GM21447 (cell line): ENCODE results near the gene ARSJ.

Experiments
- ATAC-seq: cut with Tn5 transposase; IDR thresholded peaks from one replicate; pipeline ENCODE4 v1.9.1; 2021; ENCODE audit not compliant: unreplicated experiment

The ARSJ gene

GRCh38 chr4:113905301-113905700, 74.1 kb downstream of the ARSJ start:
- no peak for ATAC-seq

DNA sequence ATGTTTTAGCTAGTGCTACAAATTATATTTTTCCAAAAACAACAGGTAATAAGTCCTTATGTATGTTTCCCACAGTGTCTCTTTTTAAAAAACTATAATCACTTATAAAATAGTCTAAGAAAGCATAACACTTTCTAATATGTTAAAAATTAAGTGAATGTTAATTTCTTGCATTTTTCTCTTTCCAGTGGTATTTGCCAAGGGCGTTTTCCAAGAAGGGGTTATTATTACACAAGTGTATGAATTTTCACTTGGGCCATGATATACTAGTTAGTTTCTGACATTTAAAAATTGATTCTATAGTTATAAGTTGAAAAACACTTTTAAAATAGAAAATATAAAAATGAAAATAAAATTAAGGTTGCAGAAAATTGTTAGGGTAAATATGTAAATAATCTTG, 74.6 kb downstream of the ARSJ start:
- no peak for ATAC-seq

DNA sequence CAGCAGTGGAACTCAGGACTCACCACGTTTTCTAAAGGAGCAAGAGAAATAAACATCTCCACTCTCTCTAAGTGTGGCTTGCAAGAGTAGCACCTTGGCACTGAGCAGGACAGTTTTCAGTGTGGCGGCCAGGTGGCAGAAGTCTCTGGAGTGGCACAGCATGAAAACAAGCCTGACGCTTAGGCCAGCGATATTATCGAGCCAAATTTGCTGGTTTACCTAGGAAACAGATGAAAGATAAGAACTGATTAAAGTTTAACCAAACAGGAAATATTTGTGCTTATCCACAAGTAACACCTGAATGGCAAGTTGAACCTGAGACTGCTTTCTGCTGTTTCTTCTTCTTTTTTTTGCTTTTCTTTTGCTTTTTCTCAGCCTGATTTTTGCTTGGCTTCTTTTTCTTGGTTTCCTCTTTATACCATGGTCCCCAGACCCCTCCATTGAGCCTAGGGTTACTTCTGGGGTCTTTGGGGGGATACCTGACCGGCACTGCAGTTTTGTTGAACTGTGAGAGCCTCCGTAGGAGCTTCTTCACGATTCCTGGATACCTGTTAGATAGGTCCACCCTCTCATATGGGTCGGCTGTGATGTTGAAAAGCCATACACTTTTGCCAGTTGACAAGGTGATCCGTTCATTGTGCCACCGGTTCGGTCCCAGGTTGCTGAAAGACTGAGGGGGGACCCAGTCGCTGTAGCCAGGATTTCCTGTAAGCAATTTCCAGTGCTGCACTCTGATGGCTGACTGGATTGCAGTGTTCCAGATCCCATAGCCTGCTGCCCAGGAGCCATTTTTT, 77.3 kb downstream of the ARSJ start:
- ATAC-seq: no peak

GRCh38 chr4:113899271-113900070, 80.0 kb downstream of the ARSJ start:
- peak; percentile 94 for ATAC-seq

DNA sequence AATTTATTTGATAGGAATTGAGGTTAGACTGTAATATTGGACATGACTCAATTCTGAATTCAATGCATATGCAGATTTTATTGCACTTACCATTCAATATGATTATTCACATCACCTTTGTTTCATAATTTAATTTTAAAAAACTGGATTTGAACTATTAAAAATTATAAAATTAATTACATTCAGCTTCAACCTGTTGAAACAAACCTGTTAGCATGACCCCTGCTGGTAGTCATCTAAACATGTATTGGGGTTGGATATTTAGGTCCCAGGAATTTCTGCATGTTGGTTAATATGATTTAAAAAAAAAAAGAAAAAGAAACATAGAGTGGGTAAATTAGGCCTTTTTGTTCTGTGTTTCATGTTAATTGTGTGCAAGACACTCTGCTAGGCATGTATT, 85.9 kb downstream of the ARSJ start:
- no peak for ATAC-seq

GRCh38 chr4:113888006-113888405, 91.4 kb downstream of the ARSJ start:
- no peak for ATAC-seq

DNA sequence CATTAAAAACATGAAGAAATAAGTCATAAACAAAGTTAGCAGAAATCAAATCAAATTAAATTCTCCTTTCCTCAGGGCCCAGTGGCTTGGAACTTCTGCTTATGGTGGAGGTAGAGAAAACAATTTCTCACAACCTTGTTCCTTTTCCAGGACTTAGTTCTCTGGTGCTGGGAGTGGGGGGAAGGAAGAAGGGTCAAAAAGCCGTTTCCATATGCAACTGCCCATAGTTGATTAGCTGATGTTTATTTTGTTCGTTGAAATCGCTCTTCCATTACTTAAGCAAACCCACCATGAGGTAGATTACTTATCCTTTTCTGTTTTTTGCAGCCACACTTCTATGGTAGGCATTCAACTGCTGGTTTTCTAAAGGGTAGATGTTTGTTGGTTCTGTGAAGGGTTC, 94.2 kb downstream of the ARSJ start:
- ATAC-seq: no peak

- no peak for ATAC-seq
These were observed 94.8 kb downstream of the ARSJ start for GRCh38 chr4:113884655-113885054.

GRCh38 chr4:113882668-113883067, 96.8 kb downstream of the ARSJ start:
- ATAC-seq: no peak

DNA sequence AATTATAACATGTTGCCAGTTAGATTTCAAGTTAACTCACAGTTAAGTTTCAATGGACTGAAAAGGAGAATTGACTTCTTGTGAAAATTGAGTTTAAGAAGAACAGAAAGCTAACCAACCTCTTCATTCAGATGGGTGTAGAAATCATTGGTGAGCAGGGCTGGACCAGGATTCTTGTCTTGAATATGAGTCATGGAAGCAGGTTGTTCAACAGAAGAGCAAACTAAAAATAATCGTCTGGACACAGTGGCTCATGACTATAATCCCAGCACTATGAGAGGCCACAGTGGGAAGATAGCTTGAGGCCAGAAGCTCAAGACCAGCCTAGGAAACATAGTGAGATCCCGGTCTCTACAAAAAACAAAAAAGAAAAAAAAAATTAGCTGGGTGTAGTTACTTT, 98.2 kb downstream of the ARSJ start:
- no peak for ATAC-seq

- ATAC-seq: no peak
These were observed 99.0 kb downstream of the ARSJ start for GRCh38 chr4:113880240-113881028.

DNA sequence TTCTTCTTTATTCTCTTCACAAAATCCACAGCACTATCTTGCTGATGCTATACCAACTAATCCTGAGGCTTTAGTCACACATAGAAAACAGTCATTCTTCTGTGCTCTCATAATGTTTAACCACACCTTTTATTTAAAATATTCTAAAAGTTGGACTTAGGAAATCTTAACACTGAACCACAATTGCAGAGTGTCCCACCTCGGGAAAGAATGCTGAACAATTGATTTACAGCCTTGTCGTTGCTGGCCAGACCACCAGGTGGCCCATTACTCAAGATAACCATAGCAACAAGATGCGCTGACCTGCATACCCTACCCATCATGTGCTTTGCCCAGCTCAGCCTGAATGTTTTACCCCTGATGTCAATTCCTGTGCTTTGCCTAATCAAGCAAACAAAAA, 100.8 kb downstream of the ARSJ start:
- ATAC-seq: no peak

DNA sequence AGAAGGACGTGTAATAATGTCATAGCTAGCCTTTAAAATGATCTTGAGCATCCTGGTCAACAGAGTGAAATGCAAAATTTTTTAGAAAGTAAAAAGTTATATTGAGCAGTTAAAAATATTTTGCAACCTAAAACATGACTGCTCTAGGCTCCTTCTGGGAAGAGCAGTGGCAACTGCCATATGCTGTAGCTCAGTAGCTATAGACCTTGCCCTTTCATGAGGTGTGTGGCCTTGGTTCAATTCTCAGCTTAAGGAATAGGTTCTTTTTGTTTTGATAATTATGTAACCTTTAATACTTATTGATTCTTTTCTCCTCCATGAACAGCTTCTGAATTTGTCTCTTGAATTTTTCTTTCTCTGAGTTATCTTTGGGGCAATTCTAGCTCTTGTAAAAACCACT, 105.0 kb downstream of the ARSJ start:
- ATAC-seq: no peak

DNA sequence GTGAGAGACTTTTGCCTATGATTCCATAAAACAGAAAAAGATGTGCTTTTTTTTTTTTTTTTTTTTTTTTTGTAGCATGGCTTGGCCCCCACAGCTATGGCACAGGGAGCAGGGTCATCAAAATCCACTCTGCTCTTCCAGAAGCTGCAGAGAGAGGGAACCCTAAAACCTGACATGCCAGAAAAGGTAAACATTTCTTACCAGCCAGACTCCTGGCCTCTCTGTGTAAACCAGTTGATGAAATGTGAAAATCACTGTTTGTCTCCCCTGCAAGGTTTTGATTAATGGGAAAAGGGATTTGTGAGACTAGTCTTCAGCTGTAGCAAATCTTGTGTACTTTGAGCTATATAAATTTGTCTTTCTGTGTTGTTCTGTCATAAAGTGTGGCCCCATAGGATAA, 105.9 kb downstream of the ARSJ start:
- ATAC-seq: no peak

GRCh38 chr4:113872426-113873260, 106.8 kb downstream of the ARSJ start:
- no peak for ATAC-seq

DNA sequence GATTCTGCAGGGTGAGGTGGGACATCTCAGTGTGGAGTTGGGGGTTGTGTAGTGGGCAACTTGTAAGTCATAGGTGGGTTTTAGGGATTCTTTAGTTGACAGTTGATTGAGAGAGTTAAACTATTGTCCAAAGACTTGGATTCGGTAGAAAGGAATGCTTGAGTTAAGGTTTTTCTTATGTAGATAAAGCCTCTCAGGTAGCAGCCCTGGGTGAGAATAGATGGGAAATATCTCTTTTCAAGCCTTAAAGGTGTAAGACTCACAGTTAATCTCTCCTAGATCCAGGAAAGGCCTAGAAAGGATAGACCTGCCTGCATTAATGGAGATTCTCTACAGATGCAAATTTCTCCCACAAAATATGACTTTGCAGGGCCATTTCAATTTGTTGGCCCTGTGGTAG, 108.4 kb downstream of the ARSJ start:
- ATAC-seq: no peak

- ATAC-seq: peak; percentile 97
These were observed 109.6 kb downstream of the ARSJ start for GRCh38 chr4:113869743-113870375.

DNA sequence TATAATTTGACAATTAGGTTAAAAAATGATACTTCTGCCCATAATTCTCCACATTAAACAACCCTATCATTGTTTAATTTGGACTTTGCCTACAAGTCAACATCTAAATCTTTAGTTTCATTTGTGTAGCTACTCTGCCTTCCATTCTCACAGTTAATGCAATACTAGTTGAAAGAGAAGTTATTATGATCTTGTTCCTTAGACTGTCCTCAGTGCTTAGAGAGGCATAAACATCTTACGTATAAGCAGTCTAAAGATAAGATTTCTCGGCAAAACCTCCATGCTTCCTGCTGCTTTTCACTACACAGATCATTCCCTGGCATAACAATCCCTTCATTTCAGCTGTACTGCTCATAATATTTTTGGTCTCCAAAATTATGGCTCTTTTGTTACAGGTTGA, 112.8 kb downstream of the ARSJ start:
- no peak for ATAC-seq

DNA sequence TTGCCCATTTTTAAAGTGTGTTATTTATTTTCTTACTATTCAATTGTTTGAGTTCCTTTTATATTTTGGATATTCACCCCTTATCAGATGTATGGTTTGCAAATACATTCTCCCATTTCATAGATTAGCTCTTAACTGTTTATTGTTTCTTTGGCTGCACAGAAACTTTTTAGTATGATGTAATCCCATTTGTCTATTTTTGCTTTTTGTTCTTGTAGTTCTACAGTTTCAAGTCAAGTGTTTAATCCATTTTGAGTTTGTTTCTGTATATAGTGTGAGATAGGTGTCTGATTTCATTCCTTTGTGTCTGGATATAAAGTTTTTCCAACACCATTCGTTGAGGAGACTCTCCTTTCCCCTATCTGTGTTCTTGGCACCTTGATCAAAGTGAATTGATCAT, 120.5 kb downstream of the ARSJ start:
- ATAC-seq: no peak

DNA sequence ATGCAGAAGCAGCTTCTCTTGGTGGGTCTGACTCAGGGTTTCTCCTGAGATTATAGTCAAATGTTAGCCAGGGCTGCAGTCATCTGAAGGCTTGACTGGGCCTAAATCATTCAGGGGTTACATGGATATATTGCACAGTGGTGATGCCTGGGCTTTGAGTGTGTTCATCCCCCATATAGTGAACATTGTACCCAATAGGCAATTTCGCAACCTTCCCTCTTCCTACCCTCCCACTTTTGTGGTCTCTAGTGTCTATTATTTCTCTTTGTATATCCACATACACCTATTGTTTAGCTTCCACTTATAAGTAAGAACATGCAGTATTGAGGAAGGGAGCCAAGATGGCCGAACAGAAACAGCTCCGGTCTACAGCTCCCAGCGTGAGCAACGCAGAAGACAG, 127.6 kb downstream of the ARSJ start:
- no peak for ATAC-seq
